Activated gamma-delta T cell treated with Interleukin-2 at 50 U/mL for 16 hours (primary cell): ENCODE results near the gene ANP32E.

Experiments used
- DNase-seq: peaks from one replicate; pipeline ENCODE4 v3.0.0-alpha.2; 2020

ANP32E gene

GRCh38 chr1:150235852-150236613, at the start of gene ANP32E:
ANP32E (minus strand) TSS chr1:150236112; CDS start chr1:150235786, 326 bp downstream.
- DNase-seq = peak; percentile 94

- no peak for DNase-seq
Observed at GRCh38 chr1:150283260-150283659, 47.3 kb upstream of the ANP32E start.

- DNase-seq = no peak
Observed at GRCh38 chr1:150282558-150282958, 46.6 kb upstream of the ANP32E start.

- peak; percentile 68 for DNase-seq
Observed at GRCh38 chr1:150281758-150282557, 46.0 kb upstream of the ANP32E start, which contains the start of gene CIART. CIART (plus strand) TSS chr1:150282554; CDS start chr1:150283268, 714 bp downstream.

- peak; percentile 58 for DNase-seq
Observed at GRCh38 chr1:150281221-150281757, 45.4 kb upstream of the ANP32E start.

- no peak for DNase-seq
Observed at GRCh38 chr1:150280138-150280707, 44.3 kb upstream of the ANP32E start.

GRCh38 chr1:150273311-150273710, 37.4 kb upstream of the ANP32E start:
- DNase-seq = no peak

- no peak for DNase-seq
Observed at GRCh38 chr1:150271291-150271959, 35.5 kb upstream of the ANP32E start.

GRCh38 chr1:150269451-150269850, 33.5 kb upstream of the ANP32E start:
- no peak for DNase-seq

GRCh38 chr1:150268705-150269403, 32.9 kb upstream of the ANP32E start, which contains the start of gene APH1A:
APH1A (minus strand) TSS chr1:150269016; CDS start chr1:150268810, 206 bp downstream.
- peak; percentile 91 for DNase-seq

GRCh38 chr1:150268340-150268704, 32.4 kb upstream of the ANP32E start:
- DNase-seq = peak; percentile 29

- DNase-seq = no peak
Observed at GRCh38 chr1:150267896-150268295, 32.0 kb upstream of the ANP32E start.

GRCh38 chr1:150263549-150263948, 27.6 kb upstream of the ANP32E start:
- DNase-seq = no peak

GRCh38 chr1:150262388-150263320, 26.7 kb upstream of the ANP32E start:
- DNase-seq = no peak

GRCh38 chr1:150261367-150261766, 25.5 kb upstream of the ANP32E start:
- DNase-seq = no peak

GRCh38 chr1:150259758-150260669, 24.1 kb upstream of the ANP32E start:
- no peak for DNase-seq

GRCh38 chr1:150259217-150259616, 23.3 kb upstream of the ANP32E start:
- DNase-seq = no peak

- DNase-seq = no peak
Observed at GRCh38 chr1:150257624-150258585, 22.0 kb upstream of the ANP32E start, which contains the start of gene CA14. CA14 (plus strand) TSS chr1:150257774; CDS start chr1:150258129, 355 bp downstream.
